Mucosa of stomach (tissue), 1 donor: ENCODE measurements around the gene LIN7B.
A peak's percentile ranks its signal among the peaks of the same experiment; 100 is the strongest.
"Not testable (repeated sequence)": the region's sequence is repeated elsewhere in the genome, so short reads cannot be mapped to it uniquely, and the experiment has no call there.

Source experiments
- H3K27me3 ChIP-seq: one replicate; pipeline ENCODE4 v1.7.0; 2013; ENCODE audit warnings: mild to moderate bottlenecking, low read length; ENCODE audit not compliant: control insufficient read depth, insufficient read depth
- H3K36me3 ChIP-seq: one replicate; pipeline ENCODE4 v1.7.0; 2013; ENCODE audit warnings: low read length; ENCODE audit not compliant: control insufficient read depth, insufficient read depth
- H3K4me1 ChIP-seq: one replicate; pipeline ENCODE4 v1.7.0; 2013; ENCODE audit warnings: mild to moderate bottlenecking, low read length; ENCODE audit not compliant: control insufficient read depth, insufficient read depth
- H3K4me3 ChIP-seq: one replicate; pipeline ENCODE4 v1.7.0; 2013; ENCODE audit warnings: low read length
- H3K9ac ChIP-seq: one replicate; pipeline ENCODE4 v1.7.0; 2013; ENCODE audit warnings: mild to moderate bottlenecking, low read length, moderate library complexity
- H3K9me3 ChIP-seq: one replicate; pipeline ENCODE4 v1.7.0; 2013; ENCODE audit warnings: mild to moderate bottlenecking, low read length, moderate library complexity; ENCODE audit not compliant: control insufficient read depth
- donor health status: Pancreatic carcinoma.

The LIN7B gene, protein sequence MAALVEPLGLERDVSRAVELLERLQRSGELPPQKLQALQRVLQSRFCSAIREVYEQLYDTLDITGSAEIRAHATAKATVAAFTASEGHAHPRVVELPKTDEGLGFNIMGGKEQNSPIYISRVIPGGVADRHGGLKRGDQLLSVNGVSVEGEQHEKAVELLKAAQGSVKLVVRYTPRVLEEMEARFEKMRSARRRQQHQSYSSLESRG

DNA sequence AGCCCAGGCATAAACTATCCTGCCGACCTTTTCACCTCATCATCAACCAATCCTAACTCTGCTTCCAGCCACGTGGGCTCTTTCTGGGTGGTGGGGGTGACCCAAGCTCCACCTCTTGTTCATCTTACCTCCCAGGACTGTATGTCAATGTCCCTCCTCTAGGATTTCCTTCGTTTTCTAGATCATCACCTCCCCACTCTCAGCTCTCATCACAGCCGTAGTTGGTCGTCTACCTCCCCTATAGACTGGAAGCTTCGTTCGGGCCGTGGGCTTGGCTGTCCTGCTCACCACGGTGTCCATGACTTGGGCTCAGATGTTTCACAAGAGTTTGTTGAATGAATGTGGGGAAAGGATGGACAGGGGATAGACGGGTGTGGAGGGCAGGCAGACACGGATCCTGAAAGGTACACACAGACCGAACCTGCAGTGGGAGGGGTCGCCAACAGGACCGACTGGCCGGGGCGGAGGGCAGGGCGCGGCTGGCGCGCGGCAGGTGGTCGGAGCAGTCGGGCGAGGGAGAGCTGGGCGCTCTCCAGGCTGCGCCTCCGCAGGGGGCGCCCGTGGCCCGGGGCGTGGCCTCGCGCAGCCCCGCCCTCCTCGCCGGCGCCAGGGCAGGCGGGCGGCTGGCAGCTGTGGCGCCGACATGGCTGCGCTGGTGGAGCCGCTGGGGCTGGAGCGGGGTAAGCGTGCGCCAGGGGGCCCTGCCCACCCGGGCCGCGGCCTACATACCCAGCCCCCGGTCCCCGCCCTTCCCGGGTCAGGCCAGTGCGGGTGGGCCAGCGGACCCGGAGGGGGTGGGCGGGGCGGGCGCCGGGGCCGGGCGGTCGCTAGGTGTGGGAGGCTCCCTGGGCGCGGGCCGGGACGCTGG, at the start of gene LIN7B:
TSS of gene LIN7B (plus strand) at position 609 of the 868 bp plus-strand sequence. CDS start at position 644, 35 bp downstream.
- H3K4me3 ChIP-seq, result peak within 1 kb of the TSS; percentile 40
- no peaks in the 10 kb centered on the region for H3K9me3 ChIP-seq
- H3K4me1 ChIP-seq, result peaks cover 19% of the 10 kb centered on the region
- peak within 1 kb of the TSS; percentile 49 for H3K9ac ChIP-seq
- no peaks in the 10 kb centered on the region for H3K27me3 ChIP-seq
- H3K36me3 ChIP-seq, result peaks cover 3% of the 10 kb centered on the region

DNA sequence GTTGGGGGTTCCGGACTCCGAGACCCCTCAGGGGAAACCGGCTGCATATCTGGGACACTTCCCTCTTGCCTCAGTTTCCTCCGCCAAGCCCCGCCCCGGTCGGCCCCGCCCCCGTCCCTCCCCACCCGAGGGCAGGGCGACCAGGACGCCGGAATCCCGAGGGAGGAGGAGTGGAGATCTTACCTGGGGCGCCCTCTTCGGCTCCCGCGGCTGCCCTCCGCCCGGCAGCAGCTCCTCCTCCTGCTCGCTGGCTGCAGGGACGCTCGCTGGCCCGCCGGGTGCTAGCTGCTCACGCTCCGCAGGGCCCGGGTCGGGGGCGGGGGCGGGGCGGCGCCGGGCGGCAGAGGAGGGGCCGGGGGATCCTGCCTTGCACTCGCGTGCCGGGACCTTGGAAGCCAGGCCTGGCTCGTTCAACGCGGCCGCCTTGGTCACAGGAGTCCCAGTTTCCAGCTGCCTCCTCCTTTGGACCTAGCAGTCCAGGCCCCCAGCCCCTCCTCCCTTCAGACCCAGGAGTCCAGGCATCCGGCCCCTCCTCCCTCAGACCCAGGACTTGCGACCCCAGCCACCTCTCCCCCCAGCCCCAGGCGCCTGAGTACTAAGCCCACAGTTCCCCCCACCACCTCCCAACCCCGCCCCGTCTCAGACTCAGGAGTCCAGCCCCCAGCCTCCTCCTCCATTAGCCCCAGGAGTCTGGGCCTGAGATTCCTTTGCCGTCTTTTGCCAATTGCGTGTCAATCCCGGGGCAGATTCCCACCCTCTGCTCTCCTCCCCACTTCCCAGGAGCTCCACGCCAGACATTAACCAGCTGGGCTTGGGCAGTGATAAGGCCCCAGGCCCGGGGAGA, 49.2 kb upstream of the LIN7B start, which contains the start of gene NTF4:
TSS of gene NTF4 (minus strand) at position 51 of the 844 bp plus-strand sequence. CDS start 2,821 bp downstream, outside the sequence.
- no peak within 1 kb of the TSS for H3K4me3 ChIP-seq

DNA sequence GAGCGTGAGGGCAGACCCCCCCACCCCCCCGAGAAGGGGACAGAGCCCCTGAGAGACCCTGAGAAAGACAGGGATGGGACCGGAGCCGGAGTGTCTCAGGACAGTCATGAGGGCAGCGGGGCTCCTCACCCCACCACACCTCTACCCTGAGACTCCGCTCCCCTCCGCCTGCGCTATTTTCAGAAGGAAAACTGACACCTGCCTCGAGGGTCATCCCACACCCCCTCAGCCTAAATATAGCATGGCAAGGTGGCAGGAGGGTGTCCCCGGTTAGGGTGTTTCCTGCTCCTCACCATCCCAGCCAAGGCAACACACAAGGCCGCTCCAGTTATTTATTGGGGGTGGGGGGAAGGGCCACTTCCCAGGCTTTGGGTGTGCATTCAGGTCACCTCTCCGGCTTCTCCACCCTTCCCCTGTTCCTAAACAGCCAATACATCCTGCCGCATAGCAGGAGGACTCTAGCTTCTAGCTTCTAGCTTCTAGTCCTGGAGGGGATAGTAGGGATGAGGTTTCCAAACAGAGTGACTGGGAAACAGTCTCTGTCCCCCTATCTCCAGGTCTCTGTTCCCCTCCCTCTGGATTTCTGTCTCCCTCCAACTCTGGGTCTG, 48.2 kb upstream of the LIN7B start:
- Histone ChIP-seq H3K9ac (no peak overlapping the region), H3K36me3 (no peaks in the 10 kb centered on the region), H3K4me1 (peaks cover 6% of the 10 kb centered on the region), H3K4me3 (no peak overlapping the region), H3K9me3 (no peaks in the 10 kb centered on the region), H3K27me3 (peaks cover 62% of the 10 kb centered on the region)

More for the DNA sequence above, 49.2 kb upstream of the LIN7B start, which contains the start of gene NTF4:
- no peaks in the 10 kb centered on the region for H3K36me3 ChIP-seq
- no peaks in the 10 kb centered on the region for H3K9me3 ChIP-seq
- H3K27me3 ChIP-seq, result peaks cover 55% of the 10 kb centered on the region
- H3K9ac ChIP-seq, result no peak within 1 kb of the TSS
- H3K4me1 ChIP-seq, result peaks cover 6% of the 10 kb centered on the region

DNA sequence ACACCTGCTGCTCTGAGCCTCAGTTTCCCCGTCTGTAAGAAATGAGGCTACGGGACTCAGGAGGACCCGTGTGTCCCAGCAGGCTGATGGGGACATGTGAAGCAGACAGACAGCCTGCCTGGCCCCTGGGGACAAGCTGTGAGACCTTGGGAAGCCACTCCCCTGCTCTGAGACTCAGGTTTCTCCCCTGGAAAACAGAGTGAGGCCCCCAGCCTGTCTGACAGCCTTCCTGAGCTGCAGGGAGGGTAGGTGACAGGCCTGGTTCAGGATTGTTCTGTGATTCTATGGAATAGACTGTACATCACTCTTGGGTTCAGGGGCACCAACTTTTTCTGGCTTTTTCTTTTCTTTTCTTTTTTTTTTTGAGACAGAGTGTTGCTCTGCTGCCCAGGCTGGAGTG, 46.6 kb upstream of the LIN7B start:
- Histone ChIP-seq H3K9ac (no peak overlapping the region), H3K27me3 (peaks cover 62% of the 10 kb centered on the region), H3K4me1 (peaks cover 6% of the 10 kb centered on the region), H3K36me3 (no peaks in the 10 kb centered on the region), H3K9me3 (no peaks in the 10 kb centered on the region), H3K4me3 (no peak overlapping the region)

DNA sequence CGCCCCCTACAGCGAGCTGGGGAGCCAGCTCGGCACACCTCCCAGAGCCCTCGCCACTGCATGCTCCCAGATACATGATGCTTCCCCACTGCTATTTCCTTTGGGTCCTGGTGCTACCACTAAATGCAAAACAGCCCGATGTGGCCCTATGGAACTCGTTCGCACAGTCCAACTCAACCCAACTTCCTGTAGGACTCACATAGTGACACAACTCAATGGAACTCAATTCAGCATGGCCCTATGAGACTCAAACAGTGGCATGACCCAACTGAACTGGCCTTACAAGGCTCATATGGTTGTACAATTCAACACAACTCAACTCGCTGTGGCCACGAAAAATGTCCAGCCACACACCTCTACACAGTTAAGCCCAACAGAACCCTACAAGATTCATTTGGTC, 45.1 kb upstream of the LIN7B start:
- H3K27me3 ChIP-seq, result peaks cover 72% of the 10 kb centered on the region
- H3K36me3 ChIP-seq, result no peaks in the 10 kb centered on the region
- no peak overlapping the region for H3K9ac ChIP-seq
- H3K4me1 ChIP-seq, result peaks cover 6% of the 10 kb centered on the region
- no peaks in the 10 kb centered on the region for H3K9me3 ChIP-seq
- no peak overlapping the region for H3K4me3 ChIP-seq

DNA sequence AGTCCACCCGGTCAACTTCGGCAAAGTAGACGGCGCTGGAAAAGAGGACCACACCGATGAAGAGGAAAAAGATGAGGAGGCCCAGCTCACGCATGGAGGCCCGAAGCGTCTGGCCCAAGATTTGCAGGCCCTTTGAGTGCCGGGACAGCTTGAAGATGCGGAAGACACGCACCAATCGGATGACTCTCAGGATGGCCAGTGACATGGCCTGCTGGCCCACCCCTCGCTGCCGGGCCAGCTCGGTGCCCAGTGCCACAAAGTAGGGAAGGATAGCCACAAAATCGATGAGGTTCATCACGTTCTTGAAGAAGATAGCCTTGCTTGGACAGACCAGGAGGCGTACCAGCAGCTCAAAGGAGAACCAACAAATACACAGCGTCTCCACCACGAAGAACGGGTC, 43.8 kb upstream of the LIN7B start:
- Histone ChIP-seq H3K27me3 (peaks cover 66% of the 10 kb centered on the region), H3K9me3 (no peaks in the 10 kb centered on the region), H3K4me3 (no peak overlapping the region), H3K4me1 (no peaks in the 10 kb centered on the region), H3K9ac (no peak overlapping the region), H3K36me3 (no peaks in the 10 kb centered on the region)

DNA sequence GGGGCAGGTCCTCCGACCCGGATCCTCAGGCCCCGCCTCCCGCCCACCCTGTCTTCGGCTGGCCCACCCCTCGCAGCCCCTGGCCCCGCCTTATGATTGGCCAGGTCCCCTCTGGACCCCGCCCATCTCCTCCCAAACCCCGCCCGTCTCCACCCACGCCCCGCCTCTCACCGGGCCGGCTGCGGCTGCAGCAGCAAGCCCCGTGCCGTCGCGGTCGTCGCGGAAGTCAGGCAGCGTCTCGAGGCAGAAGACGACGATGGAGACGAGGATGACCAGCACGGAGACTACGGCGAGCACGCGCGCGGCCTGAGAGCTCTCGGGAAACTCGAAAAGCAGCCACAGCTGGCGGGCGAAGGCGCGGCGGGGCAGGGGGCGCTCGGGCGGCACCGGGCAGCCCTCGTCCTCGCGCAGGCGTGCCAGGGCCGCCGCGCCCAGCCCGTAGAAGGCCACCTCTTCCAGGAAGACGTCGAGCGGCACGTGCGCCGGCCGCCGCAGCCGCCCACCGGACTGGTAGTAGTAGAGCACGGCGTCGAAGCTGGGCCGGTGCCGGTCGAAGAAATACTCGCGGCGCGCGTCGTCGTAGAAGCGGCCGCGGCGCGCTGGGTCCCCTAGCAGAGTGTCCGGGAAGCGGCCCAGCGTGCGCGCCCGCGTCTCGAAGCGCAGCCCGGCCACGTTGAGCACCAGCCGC, 42.2 kb upstream of the LIN7B start:
- no peaks in the 10 kb centered on the region for H3K4me1 ChIP-seq

DNA sequence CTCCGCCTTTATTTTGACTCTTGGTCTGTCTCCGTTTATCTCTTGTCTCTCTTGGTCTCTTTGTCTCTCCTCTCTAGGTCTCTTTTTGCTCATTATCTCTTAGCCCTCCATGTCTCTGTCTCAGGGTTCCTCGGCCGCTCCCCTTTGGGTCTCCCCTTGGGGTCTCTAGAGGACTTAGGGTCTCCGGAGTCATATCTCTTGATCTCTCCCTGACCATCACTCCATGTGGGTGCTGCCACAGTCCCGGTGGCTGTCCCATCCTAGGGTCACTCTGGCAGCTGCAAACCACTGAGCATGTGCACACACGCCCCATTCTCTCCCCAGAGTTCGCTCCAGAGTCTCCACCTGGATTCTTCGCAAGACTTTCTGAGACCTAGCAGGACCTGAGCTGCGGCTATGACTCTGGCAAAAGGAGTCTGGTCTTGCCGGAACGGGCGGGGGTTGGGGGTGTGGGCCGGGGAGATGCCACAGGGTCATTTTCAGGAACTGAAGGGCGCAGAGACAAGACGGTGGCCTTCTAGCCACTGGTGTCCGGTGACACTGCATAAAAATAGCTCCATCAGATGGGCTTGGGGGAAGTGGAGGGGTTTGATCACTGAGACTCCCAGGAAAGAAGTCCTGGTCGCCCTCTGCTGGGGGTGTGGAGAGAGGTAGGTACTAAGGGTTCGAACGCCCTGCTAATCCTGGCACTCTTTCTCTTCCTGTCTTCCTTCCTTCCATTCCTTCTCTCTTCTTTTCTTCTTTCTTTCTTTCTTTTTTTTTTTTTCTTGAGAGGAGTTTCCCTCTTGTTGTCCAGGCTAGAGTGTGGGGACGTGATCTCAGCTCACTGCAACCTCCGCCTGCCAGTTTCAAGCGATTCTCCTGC, 40.4 kb upstream of the LIN7B start:
- H3K9me3 ChIP-seq, result no peaks in the 10 kb centered on the region
- H3K4me3 ChIP-seq, result no peak overlapping the region
- H3K36me3 ChIP-seq, result no peaks in the 10 kb centered on the region
- H3K9ac ChIP-seq, result no peak overlapping the region
- no peaks in the 10 kb centered on the region for H3K4me1 ChIP-seq
- peaks cover 40% of the 10 kb centered on the region for H3K27me3 ChIP-seq

More for the DNA sequence above, 42.2 kb upstream of the LIN7B start:
- H3K9ac ChIP-seq, result no peak overlapping the region
- H3K27me3 ChIP-seq, result peaks cover 50% of the 10 kb centered on the region
- no peaks in the 10 kb centered on the region for H3K36me3 ChIP-seq
- H3K4me3 ChIP-seq, result no peak overlapping the region
- no peaks in the 10 kb centered on the region for H3K9me3 ChIP-seq

DNA sequence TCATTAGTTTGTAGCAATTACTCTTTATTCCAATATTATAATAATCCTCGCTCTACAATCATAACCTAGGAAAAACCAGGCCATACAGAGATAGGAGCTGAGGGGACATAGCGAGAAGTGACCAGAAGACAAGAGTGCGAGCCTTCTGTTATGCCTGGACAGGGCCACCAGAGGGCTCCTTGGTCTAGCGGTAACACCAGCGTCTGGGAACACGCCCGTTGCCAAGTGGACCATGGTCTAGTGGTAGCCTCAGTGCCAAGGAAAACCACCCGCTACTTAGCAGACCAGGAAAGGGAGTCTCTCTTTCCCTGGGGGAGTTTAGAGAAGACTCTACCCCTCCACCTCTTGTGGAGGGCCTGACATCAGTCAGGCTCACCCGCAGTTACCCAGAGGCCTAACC, 39.3 kb upstream of the LIN7B start:
- H3K9ac ChIP-seq, H3K9me3 ChIP-seq, H3K4me3 ChIP-seq, H3K36me3 ChIP-seq, H3K4me1 ChIP-seq: not testable (repeated sequence)
- H3K27me3 ChIP-seq, result peaks cover 35% of the 10 kb centered on the region

DNA sequence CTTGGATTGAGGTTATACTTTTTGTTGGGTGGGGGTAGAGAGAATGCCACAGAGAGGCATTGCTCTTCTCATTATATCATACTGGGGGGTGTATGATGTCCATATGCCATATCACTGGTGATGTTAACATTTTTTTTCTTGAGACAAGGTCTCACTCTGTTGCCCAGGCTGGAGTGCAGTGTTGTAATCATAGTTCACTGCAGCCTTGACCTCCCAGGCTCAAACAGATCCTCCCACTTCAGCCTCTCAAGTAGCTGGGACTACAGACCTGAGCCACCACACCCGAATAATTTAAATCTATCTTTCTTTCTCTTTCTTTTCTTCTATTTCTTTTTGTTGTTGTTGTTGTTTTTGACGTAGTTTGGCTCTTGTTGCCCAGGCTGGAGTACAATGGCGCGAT, 33.8 kb upstream of the LIN7B start:
- H3K4me1 ChIP-seq, result no peaks in the 10 kb centered on the region
- no peak overlapping the region for H3K9ac ChIP-seq
- H3K9me3 ChIP-seq, result no peaks in the 10 kb centered on the region
- H3K27me3 ChIP-seq, result no peaks in the 10 kb centered on the region
- H3K36me3 ChIP-seq, result no peaks in the 10 kb centered on the region
- no peak overlapping the region for H3K4me3 ChIP-seq
